ENCODE measurements around the gene PTMS. TPM values are rescaled to one million over a fixed set of nuclear protein-coding genes. Genes with fewer than 3 reads are reported as not detected.

The PTMS gene
- total and polyA plus RNA-seq, 2 of the 13 experiments (the other 11 are each of a cell fraction or from before 2014, with no cell fraction given): 40.5 to 82.4 TPM

GRCh38 chr12:6723607-6724408 lies 42.4 kb upstream of the PTMS start, which contains the start of gene COPS7A (continued):
- peak; percentile 100 for TF ChIP-seq ZBTB40 (IDR thresholded peaks at IDR 0.05)
- TF ChIP-seq ZBTB40 (CRISPR knock-in tag; IDR thresholded peaks at IDR 0.05): peak; percentile 100
- TF ChIP-seq ZBED4 (CRISPR knock-in tag; IDR thresholded peaks at IDR 0.05; ENCODE audit: borderline replicate concordance): peak; percentile 57; the same call in 1 of the 2 replicates
- no peak for TF ChIP-seq ZNF282 (IDR thresholded peaks at IDR 0.05; ENCODE audit: partially characterized antibody)
- TF ChIP-seq FOSL1 (CRISPR knock-in tag; IDR thresholded peaks at IDR 0.05; ENCODE audit: borderline replicate concordance): no peak
- peak; percentile 93 for TF ChIP-seq ZNF350 (CRISPR knock-in tag; IDR thresholded peaks at IDR 0.05; ENCODE audit: borderline replicate concordance, low read depth)
- TF ChIP-seq ETV5 (CRISPR knock-in tag; IDR thresholded peaks at IDR 0.05; ENCODE audit: borderline replicate concordance): peak; percentile 95
- TF ChIP-seq DBP (CRISPR knock-in tag; IDR thresholded peaks at IDR 0.05; ENCODE audit: not compliant biosample characterization): peak; percentile 74
- no peak for TF ChIP-seq ZFP62 (CRISPR knock-in tag; IDR thresholded peaks at IDR 0.05)
- TF ChIP-seq POGK (CRISPR knock-in tag; conservative IDR thresholded peaks at IDR 0.05): peak; percentile 97
- peak; percentile 92 for TF ChIP-seq ZFX (CRISPR knock-in tag; IDR thresholded peaks at IDR 0.05; ENCODE audit: low read depth)
- peak; percentile 65; the same call in 1 of the 2 replicates for TF ChIP-seq ZSCAN25 (CRISPR knock-in tag; IDR thresholded peaks at IDR 0.05)

All from HepG2 (cell line).